ENCODE data around the gene HTR7.

Gene HTR7

DNA sequence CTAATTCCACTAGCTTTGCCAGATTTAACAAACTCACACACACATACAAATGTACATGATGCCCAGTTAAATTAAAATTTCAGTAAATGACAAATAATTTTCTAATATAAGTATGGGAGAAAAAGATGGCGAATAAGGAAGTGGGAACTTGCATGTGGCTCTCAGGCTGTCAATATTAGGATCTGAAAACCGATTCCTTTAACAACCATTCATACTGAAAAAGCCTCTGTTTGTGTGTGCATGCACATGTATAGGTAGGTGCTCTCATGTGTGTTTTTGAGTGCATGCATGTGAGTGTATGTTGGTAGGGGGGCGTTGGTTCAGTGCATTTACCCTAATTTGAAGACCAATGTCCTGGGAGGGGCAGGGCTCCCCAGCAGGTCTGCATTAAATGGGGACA lies 125.3 kb downstream of the HTR7 start:
- no peak for DNase-seq

DNA sequence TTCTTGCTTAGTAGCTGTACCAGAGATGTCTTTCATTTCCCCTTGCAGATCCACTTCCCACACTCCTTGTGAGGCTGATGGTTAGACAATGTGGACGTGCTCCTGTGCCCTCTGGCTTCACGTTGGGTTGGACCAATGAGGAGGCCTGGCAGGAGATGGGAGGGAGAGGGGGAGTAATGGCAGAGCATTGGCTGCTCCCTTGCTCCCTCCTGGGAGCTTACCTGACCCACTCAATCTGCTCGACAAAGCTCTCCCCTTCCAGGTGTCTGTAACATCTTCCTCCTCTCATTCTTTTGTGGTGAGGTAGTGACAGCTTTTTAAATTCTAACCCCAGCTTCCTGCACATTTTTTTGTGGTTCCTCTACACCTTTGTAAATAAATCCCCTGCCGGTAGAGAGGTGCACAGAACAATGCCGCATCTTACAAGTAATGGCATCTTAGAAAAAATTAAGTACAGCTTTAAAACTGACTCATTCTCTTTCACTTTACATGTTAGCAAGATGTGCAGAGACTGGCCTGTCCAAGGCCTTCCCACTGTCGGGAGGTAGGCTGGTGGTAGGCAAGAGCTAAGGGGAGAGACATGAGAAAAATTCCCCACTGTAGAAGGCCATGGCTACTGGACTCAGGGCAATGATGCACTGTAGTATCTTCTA lies 134.3 kb downstream of the HTR7 start:
- no peak for DNase-seq

DNA sequence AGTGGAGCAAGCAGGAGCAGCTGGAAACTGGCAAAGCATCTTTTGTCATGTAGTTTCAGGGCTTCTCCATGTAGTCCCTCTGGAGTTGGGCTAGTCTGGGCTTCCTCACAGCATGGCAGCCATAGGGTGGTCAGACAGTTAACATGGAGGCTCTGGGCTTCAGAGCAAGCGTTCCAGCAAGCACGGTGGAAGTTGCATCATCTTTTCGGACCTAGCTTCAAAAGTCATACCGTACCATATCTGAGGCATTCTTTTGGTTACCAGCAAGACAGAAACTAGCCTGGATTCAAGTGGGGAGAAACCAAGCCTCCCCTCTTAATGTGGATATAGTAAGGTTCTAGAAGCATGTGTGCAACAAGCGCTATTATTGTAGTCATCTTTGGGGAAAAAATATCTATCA lies 135.0 kb downstream of the HTR7 start:
- DNase-seq: no peak

DNA sequence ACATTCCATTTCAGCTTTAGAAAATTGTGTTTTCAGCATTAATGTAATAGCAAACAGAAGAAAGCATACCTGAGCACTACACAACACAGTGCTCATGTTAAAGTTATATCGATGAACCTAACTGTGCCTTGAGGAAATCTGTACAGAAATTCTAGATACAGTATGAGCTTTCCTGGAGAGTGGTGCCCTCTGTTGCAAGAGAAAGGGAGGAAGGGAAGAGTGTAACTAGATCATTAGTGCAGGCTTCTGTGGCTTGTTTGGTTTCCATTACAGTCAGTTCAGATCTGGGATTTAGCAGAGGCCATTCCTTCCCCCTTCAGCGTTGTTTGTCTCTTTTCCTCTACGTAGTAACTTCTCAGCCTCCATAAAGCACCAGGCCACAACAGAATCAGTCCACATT lies 139.7 kb downstream of the HTR7 start:
- no peak for DNase-seq

DNA sequence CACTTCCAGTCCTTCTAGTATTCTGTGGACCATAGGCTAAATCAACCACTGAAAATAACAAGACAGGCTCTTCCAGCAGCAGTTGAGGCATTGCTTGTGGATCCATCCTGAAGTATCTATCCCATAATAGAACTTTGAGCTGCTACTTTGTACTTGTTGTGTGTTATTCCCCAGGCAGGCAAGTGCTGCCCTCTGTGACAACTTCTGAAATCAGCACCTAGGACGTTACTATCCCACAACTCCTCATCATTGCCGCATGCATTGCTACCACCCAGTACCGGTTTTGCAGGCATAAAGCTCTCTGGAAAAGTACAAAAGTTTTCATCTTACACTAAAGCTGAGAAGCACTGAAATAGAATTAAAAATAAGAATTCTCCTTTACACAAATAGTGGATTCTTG lies 145.3 kb downstream of the HTR7 start:
- DNase-seq: no peak

DNA sequence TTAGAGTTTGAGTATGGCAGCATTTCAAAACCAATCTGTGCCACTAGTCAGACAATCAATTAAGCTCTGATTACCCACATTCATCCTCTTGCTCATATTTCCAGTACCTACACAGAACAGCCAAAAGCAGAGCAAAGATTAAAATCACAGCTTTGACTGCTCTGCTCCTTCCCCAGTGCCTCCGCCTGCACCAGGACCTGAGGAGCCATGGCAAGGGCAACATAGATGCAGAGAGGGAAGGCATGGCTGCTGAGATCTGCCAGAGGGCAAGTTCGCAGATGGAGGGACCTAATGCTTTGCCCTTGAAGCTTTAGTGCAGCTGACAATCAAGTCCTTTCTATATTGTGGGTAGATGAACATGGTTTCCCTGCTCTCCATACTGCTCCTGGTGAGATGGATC lies 148.1 kb downstream of the HTR7 start:
- DNase-seq: no peak

DNA sequence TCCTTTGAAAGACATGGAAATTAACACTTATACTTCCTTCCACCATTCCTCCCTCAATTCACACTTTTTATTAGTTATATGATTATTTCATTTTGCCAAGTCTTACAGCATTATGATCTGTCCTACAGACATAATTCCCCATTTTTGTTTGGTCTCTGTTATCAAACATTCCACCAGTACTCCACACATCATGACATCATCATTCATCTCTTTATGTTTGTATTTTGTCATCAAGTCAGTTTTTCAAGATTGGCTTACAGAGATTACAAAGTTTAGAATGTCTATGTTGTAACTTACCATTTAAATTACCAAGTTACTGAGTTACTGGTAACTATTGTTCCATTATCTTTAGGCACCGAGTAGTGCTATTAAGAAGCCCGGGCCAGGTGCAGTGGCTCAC lies 150.2 kb downstream of the HTR7 start:
- DNase-seq: no peak

DNA sequence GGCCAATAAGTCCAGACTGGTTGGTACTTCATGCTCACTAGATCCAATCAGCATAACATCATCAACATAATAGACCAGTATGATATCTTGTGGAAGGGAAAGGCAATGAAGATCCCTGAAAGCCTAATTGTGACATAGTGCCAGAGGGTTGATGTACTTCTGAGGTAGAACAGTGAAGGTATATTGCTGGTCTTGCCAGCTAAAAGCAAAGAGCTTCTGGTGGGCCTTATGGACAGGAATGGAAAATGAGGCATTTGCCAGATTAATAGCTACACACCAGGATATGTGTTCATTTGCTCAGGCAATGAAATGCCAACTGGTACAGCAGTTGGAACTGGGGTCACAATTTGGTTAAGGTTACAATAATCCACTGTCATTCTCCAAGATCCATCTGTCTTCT lies 156.4 kb downstream of the HTR7 start:
- DNase-seq: no peak

DNA sequence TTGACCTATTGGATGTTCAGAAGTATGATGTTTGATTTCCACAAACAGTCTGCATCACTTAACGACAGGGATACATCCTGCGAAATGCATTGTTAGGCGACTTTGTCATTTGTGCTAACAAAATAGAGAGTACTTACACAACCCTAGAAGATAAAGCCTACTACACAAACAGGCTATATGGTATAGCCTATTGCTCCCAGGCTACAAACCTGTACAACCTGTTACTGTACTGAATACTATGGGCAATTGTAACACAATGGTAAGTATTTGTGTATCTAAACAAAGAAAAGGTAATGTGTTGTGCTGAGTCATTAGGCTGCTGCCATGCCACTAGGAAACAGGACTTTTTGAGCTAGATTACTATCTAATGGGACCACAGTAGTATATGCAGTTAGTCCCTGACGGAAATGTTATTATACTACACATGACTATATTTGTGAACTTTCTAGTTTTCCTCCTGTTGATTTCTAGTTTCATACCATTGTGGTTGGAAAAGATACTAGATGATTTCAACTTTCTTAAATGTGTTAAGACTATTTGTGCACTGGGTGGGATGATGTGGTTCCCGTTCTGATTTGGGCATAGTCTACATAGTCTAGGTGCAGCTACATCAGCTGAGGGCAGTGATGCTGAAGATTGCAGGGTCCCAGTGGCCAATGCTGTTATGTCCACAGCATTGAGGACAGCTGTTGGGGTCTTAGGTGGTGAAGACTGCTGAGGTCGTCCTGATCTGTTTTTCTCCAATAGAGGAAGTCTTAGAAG lies 161.7 kb downstream of the HTR7 start:
- DNase-seq: no peak

Data from DMS79 (cell line).